Suprapubic skin (tissue), 4 donors: ENCODE data around the gene PDK1. TPM values are rescaled to one million over a fixed set of nuclear protein-coding genes. Genes with fewer than 3 reads are reported as not detected.

Experiments
- DNase-seq, 2 donors: peaks; one replicate each; pipeline ENCODE4 v3.0.0-alpha.2; 2019; ENCODE audit warnings: low spot score in 2 of 2
- H3K27ac ChIP-seq: fragments of 200-600 bp; sonication (generic); one replicate; pipeline ENCODE4 v1.5.1; 2019
- H3K27me3 ChIP-seq: fragments of 200-600 bp; sonication (generic); one replicate; pipeline ENCODE4 v1.5.1; 2019
- H3K36me3 ChIP-seq: fragments of 200-600 bp; sonication (generic); one replicate; pipeline ENCODE4 v1.5.1; 2019
- H3K4me1 ChIP-seq: fragments of 200-600 bp; sonication (generic); one replicate; pipeline ENCODE4 v1.5.1; 2019
- H3K4me3 ChIP-seq: fragments of 200-600 bp; sonication (generic); one replicate; pipeline ENCODE4 v1.5.1; 2019; ENCODE audit warnings: mild to moderate bottlenecking
- H3K9me3 ChIP-seq: fragments of 200-600 bp; sonication (generic); one replicate; pipeline ENCODE4 v1.5.1; 2019
- EP300 ChIP-seq: sonication (generic); formaldehyde crosslinking; IDR thresholded peaks from one replicate; pipeline ENCODE4 v1.6.1; 2017; ENCODE audit warnings: antibody characterized with exemption
- POLR2A ChIP-seq, 2 donors: fragments of 450-650 bp; IDR thresholded peaks; one replicate each; pipeline ENCODE4 v1.6.1; 2017; ENCODE audit warnings: antibody characterized with exemption in 2 of 2, mild to moderate bottlenecking in 2 of 2, moderate library complexity in 2 of 2
- POLR2AphosphoS5 ChIP-seq, 3 donors: sonication (generic); formaldehyde crosslinking; IDR thresholded peaks; one replicate each; pipeline ENCODE4 v1.6.1; 2017; ENCODE audit warnings: antibody characterized with exemption in 3 of 3
- WGBS: methylation state at CpG from one replicate; pipeline ENCODE4 v1.1.5; 2018; 5-methylcytosine and 5-hydroxymethylcytosine counted together
- total RNA-seq, 4 donors: library from RNA; depleted of rRNA; stranded (reverse); fragments of >200 nt; gene quantifications; one replicate each; pipeline ENCODE4 v1.1.0, GENCODE V29; 2016
- TF ChIP-seq, protein P1 (sequence below), 2 donors: fragments of 200-600 bp in 1 of 2; fragments of 450-650 bp in 1 of 2; sonication (generic) in 1 of 2; IDR thresholded peaks; one replicate each; pipeline ENCODE4 v1.5.1; 2016 to 2019; ENCODE audit warnings: antibody characterized with exemption in 2 of 2, mild to moderate bottlenecking in 1 of 2, moderate library complexity in 1 of 2

The PDK1 gene
- total RNA-seq = 100 to 1,000 TPM in 1 of 4 donors, 10 to 100 TPM in 3; 35.2 to 151 (median 66.5) TPM

DNA sequence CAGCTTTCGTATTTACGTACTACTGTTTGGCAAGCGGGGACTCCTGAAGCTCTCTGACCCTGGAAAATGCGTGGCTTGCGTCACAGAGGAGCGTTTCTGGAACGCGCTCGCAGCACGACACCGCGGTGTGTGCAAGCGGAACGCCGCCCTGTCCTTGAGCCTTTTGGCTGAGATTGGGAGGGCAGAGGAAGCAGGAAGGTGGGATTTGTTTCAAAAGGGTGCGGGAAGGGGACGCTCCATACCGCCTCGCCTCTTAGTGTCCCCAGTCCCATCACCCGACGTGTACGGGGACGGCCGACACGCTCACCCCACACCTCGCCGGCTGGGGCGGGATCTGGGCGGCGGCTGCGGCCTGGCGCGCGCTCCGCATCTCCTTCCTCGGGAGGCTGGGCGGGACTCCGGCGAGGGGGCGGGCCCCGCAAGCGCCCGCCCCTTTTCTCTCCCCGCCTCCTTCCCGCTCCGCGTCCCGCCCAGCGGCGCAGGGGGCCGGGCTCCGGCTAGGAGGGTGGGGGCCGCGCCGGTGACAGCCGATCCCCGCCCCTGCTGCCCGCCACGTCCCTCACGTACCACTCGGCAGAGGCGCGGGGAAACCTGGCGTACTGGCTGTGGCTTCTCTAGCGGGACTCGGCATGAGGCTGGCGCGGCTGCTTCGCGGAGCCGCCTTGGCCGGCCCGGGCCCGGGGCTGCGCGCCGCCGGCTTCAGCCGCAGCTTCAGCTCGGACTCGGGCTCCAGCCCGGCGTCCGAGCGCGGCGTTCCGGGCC lies at the start of gene PDK1:
Gene PDK1, plus strand, starts transcription at position 569 of the 762 bp plus-strand sequence. Its CDS starts 61 bp downstream, at position 630.
- H3K27ac ChIP-seq = peak within 1 kb of the TSS; percentile 97
- peak; percentile 92 to 94 for DNase-seq
- H3K36me3 ChIP-seq = no peaks in the 10 kb centered on the region
- H3K27me3 ChIP-seq = no peaks in the 10 kb centered on the region
- peaks cover 34% of the 10 kb centered on the region for H3K4me1 ChIP-seq
- TF ChIP-seq POLR2AphosphoS5 (IDR thresholded peaks at IDR 0.05) (peak in 2 of 3 donors; percentile 29 to 52), EP300 (no peak), POLR2A (IDR thresholded peaks at IDR 0.05) (peak in 1 of 2 donors; percentile 49)
- TF ChIP-seq, protein P1, sequence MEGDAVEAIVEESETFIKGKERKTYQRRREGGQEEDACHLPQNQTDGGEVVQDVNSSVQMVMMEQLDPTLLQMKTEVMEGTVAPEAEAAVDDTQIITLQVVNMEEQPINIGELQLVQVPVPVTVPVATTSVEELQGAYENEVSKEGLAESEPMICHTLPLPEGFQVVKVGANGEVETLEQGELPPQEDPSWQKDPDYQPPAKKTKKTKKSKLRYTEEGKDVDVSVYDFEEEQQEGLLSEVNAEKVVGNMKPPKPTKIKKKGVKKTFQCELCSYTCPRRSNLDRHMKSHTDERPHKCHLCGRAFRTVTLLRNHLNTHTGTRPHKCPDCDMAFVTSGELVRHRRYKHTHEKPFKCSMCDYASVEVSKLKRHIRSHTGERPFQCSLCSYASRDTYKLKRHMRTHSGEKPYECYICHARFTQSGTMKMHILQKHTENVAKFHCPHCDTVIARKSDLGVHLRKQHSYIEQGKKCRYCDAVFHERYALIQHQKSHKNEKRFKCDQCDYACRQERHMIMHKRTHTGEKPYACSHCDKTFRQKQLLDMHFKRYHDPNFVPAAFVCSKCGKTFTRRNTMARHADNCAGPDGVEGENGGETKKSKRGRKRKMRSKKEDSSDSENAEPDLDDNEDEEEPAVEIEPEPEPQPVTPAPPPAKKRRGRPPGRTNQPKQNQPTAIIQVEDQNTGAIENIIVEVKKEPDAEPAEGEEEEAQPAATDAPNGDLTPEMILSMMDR (IDR thresholded peaks at IDR 0.05) = no peak
- H3K4me3 ChIP-seq = peak within 1 kb of the TSS; percentile 72
- H3K9me3 ChIP-seq = no peaks in the 10 kb centered on the region
- WGBS = under 1% methylated on average over 25 of the region's 88 CpGs

DNA sequence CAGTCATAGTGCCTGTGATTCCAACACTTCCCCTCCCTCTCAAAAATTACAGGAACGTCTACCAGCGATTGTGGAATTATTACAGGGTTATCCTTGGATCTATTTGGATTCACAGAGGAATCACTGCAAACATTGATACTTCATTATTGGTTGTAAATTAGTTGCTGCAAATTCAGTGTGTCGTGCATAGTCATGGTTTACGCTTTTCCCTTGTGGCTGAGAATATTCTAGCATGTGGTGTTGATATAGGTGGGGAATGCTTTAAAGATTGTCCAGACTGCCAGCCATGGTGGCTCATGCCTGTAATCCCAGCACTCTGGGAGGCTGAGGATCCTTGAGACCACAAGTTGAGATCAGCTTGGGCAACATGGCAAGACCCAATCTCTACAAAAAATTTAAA lies 48.7 kb upstream of the PDK1 start:
- WGBS = 82% methylated on average over 4 of the region's 4 CpGs
- Histone ChIP-seq H3K4me3 (no peak overlapping the region), H3K36me3 (peaks cover 16% of the 10 kb centered on the region), H3K27me3 (no peaks in the 10 kb centered on the region), H3K27ac (no peak overlapping the region), H3K4me1 (no peaks in the 10 kb centered on the region), H3K9me3 (peaks cover 4% of the 10 kb centered on the region)
- TF ChIP-seq POLR2A (IDR thresholded peaks at IDR 0.05) (no peak), EP300 (no peak), POLR2AphosphoS5 (IDR thresholded peaks at IDR 0.05) (no peak)
- TF ChIP-seq, protein P1 (IDR thresholded peaks at IDR 0.05) = no peak
- DNase-seq = no peak

DNA sequence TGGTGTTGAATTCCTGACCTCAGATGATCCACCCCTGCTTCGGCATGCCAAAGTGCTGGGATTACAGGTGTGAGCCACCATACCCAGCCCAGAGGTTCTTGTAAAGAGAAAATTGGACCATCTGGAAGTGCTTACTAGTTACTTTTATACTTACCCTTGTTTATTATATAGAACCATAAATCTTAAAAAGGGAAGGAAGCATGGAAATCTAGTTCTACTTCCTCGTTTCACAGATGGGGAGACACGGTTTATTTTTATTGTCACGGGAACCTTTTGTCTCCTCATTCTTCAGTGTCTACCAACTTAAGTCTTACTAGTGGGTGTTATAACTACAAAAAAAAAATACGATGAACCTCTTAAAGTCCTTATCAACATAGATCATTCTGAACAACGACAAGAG lies 45.8 kb upstream of the PDK1 start:
- Histone ChIP-seq H3K27ac (no peak overlapping the region), H3K9me3 (peaks cover 15% of the 10 kb centered on the region), H3K4me1 (no peaks in the 10 kb centered on the region), H3K27me3 (no peaks in the 10 kb centered on the region), H3K36me3 (no peaks in the 10 kb centered on the region), H3K4me3 (no peak overlapping the region)
- no peak for TF ChIP-seq POLR2AphosphoS5 (IDR thresholded peaks at IDR 0.05)
- no peak for DNase-seq
- WGBS = 79% methylated on average over 6 of the region's 6 CpGs

DNA sequence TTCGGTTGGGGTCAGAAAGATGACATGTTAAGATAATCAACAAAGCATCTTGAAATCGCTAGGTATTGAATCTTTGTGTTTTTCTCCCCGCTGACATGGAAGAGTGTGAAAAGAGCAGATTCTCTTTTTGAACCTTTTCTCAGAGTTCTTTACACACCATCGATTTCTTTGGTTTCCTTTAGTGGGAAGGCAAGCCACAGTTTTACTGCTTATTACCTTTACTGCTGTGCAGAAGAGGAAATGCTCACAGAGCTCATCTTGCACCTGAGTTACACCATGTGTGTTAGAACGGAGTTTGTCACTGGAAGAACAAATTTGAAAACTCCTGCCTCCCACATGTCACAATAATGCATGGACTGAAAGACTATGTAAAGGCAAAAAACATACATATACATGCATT lies 45.3 kb upstream of the PDK1 start:
- H3K4me3 ChIP-seq = no peak overlapping the region
- DNase-seq = no peak
- 94% methylated on average over 5 of the region's 5 CpGs for WGBS

DNA sequence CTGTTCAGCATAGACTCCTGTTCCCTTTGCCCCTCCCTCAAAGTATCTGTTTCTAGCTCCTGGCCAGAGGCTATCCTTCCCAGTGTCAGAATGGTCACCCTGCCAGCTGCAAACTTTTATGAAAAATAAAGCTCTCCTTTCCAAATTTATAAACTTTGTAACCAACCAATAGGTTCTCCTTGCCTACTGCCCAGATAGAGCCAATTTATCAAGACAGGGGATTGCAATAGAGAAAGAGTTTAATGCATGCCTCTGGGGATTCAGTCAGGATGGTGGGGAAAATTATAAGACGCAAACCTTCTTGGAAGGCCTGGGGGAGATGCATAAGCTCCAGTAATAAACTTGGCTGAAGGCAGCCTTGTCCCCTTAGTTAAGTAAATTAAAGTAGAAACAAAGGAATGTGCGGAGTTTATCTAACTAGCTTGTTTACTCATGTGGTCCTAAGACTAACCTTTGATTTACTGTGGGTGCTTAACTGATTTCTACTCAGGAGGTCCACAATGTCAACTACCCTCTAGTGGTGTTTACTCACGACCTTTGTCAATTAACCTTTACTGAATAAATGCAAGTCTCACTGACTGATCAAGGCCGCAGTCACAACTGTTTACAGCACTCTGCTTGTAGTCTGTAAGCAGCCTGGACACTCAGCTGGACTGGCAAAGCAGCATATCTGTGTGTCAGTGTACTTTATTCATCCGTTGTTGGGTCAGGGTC lies 42.9 kb upstream of the PDK1 start:
- no peak overlapping the region for H3K4me3 ChIP-seq
- WGBS = 90% methylated on average over 5 of the region's 5 CpGs
- no peak overlapping the region for H3K27ac ChIP-seq
- H3K9me3 ChIP-seq = peaks cover 15% of the 10 kb centered on the region
- no peaks in the 10 kb centered on the region for H3K27me3 ChIP-seq
- TF ChIP-seq, protein P1 (IDR thresholded peaks at IDR 0.05) = no peak
- TF ChIP-seq POLR2AphosphoS5 (IDR thresholded peaks at IDR 0.05) (no peak), POLR2A (IDR thresholded peaks at IDR 0.05) (no peak), EP300 (no peak)
- no peaks in the 10 kb centered on the region for H3K36me3 ChIP-seq
- DNase-seq = no peak
- no peaks in the 10 kb centered on the region for H3K4me1 ChIP-seq

More for the DNA sequence above, 45.3 kb upstream of the PDK1 start:
- no peaks in the 10 kb centered on the region for H3K4me1 ChIP-seq
- H3K36me3 ChIP-seq = no peaks in the 10 kb centered on the region
- peaks cover 15% of the 10 kb centered on the region for H3K9me3 ChIP-seq
- H3K27me3 ChIP-seq = no peaks in the 10 kb centered on the region
- no peak overlapping the region for H3K27ac ChIP-seq
- TF ChIP-seq, protein P1 (IDR thresholded peaks at IDR 0.05) = no peak
- no peak for TF ChIP-seq POLR2A (IDR thresholded peaks at IDR 0.05)
- no peak for TF ChIP-seq EP300
- TF ChIP-seq POLR2AphosphoS5 (IDR thresholded peaks at IDR 0.05) = no peak
